Loucy (cell line): ENCODE results near the gene TAS2R41.

Experiments used
- CTCF ChIP-seq: fragments of 200-600 bp; sonication (generic); conservative IDR thresholded peaks from 2 replicates; pipeline ENCODE4 v1.5.1; 2014; ENCODE audit warnings: mild to moderate bottlenecking, antibody characterized with exemption, low read length
- EZH2phosphoT487 ChIP-seq: fragments of 200-600 bp; IDR thresholded peaks from 2 replicates; pipeline ENCODE4 v1.6.1; 2018; ENCODE audit warnings: antibody characterized with exemption, mild to moderate bottlenecking, moderate library complexity, borderline replicate concordance

GRCh38 chr7:143499246-143499645 is 21.6 kb downstream of the TAS2R41 start:
- TF ChIP-seq EZH2phosphoT487 (no peak), CTCF (no peak)
